OCI-LY1 (cell line): ENCODE measurements around the gene CPA2.

Experiments used
- EZH2 ChIP-seq: fragments of 200-600 bp; sonication (generic), shearing (Covaris generic); IDR thresholded peaks from 2 replicates; pipeline ENCODE4 v1.8.0; 2017; ENCODE audit warnings: borderline replicate concordance, mixed run types, mild to moderate bottlenecking, antibody characterized with exemption, low read length, moderate library complexity, mixed read lengths
- TF ChIP-seq, protein P1 (sequence below): fragments of 200-600 bp; sonication (generic), shearing (Covaris generic); IDR thresholded peaks from 2 replicates; pipeline ENCODE4 v1.5.1; 2017; ENCODE audit warnings: mild to moderate bottlenecking, antibody characterized with exemption, low read length, moderate library complexity, mixed read lengths

DNA sequence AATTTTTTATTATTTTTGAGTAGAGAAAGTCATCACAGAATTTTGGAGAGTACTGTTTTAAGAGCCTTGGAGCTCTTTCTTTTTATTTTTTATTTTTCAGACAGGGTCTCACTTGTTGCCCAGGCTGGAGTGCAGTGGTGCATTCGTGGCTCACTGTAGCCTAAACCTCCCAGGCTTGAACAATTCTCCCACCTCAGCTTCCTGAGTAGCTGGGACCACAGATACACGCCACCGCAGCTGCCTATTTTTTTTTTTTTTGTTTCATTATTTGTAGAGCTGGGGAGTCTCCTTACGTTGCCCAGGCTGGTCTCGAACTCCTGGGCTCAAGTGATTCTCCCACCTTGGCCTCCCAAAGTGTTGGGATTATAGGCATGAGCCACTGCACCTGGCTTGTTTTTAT lies 36.9 kb downstream of the CPA2 start:
- TF ChIP-seq, protein P1, sequence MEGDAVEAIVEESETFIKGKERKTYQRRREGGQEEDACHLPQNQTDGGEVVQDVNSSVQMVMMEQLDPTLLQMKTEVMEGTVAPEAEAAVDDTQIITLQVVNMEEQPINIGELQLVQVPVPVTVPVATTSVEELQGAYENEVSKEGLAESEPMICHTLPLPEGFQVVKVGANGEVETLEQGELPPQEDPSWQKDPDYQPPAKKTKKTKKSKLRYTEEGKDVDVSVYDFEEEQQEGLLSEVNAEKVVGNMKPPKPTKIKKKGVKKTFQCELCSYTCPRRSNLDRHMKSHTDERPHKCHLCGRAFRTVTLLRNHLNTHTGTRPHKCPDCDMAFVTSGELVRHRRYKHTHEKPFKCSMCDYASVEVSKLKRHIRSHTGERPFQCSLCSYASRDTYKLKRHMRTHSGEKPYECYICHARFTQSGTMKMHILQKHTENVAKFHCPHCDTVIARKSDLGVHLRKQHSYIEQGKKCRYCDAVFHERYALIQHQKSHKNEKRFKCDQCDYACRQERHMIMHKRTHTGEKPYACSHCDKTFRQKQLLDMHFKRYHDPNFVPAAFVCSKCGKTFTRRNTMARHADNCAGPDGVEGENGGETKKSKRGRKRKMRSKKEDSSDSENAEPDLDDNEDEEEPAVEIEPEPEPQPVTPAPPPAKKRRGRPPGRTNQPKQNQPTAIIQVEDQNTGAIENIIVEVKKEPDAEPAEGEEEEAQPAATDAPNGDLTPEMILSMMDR, result no peak
- no peak for TF ChIP-seq EZH2
